ENCODE measurements around the gene CCR2. TPM values are rescaled to one million over a fixed set of nuclear protein-coding genes. Genes with fewer than 3 reads are reported as not detected.

The CCR2 gene
- total and polyA plus RNA-seq, 2 donors from 2014 or later = 0.62 to 8.1 TPM

GRCh38 chr3:46338840-46339239, 15.1 kb upstream of the CCR2 start:
- H3K27me3 ChIP-seq (ENCODE audit: control insufficient read depth, insufficient read depth, low read length) = no peaks in the 10 kb centered on the region
- H3K4me3 ChIP-seq (ENCODE audit: low read length in 3 of 3) = no peak overlapping the region
- peaks cover 0 to 10% (median 2%) of the 10 kb centered on the region in 3 donors for H3K9me3 ChIP-seq (ENCODE audit: control insufficient read depth in 2 of 3, insufficient read depth in 1 of 3, low read length in 3 of 3)
- intact Hi-C loops (cut with DNase I) = no loop called here
- H3K36me3 ChIP-seq (ENCODE audit: control insufficient read depth in 2 of 3, insufficient read depth in 3 of 3, low read length in 3 of 3) = no peaks in the 10 kb centered on the region
- no peak overlapping the region for H3K9ac ChIP-seq (ENCODE audit: low read length in 3 of 3)
- FAIRE-seq = no peak
- no peak for DNase-seq
- H3K27ac ChIP-seq (ENCODE audit: low read depth in 2 of 2, low read length in 2 of 2) = no peak overlapping the region
- H3K4me1 ChIP-seq (ENCODE audit: control insufficient read depth in 2 of 3, insufficient read depth in 2 of 3, low read depth in 1 of 3, low read length in 3 of 3) = peaks cover 0 to 2% (median 0%) of the 10 kb centered on the region in 3 donors
- TF ChIP-seq CTCF (IDR thresholded peaks at IDR 0.05; ENCODE audit: borderline replicate concordance, extremely low read depth, insufficient read depth) = no peak

DNA sequence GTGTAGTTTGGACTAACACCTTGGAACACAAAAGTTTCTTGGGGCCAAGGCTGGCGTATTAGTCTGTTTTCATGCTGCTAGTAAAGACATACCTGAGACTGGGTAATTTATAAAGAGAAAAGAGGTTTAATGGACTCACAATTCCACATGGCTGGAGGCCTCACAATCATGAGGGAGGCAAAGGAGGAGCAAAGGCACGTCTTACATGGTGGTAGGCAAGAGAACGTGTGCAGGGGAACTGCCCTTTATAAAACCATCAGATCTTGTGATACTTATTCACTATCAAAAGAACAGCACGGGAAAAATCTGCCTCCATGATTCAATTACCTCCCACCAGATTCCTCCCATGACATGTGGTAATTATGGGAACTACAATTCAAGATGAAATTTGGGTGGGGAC, 9.4 kb upstream of the CCR2 start:
- no peaks in the 10 kb centered on the region for H3K4me1 ChIP-seq (ENCODE audit: control insufficient read depth in 2 of 3, insufficient read depth in 2 of 3, low read depth in 1 of 3, low read length in 3 of 3)
- no peak for DNase-seq
- no peak for FAIRE-seq

DNA sequence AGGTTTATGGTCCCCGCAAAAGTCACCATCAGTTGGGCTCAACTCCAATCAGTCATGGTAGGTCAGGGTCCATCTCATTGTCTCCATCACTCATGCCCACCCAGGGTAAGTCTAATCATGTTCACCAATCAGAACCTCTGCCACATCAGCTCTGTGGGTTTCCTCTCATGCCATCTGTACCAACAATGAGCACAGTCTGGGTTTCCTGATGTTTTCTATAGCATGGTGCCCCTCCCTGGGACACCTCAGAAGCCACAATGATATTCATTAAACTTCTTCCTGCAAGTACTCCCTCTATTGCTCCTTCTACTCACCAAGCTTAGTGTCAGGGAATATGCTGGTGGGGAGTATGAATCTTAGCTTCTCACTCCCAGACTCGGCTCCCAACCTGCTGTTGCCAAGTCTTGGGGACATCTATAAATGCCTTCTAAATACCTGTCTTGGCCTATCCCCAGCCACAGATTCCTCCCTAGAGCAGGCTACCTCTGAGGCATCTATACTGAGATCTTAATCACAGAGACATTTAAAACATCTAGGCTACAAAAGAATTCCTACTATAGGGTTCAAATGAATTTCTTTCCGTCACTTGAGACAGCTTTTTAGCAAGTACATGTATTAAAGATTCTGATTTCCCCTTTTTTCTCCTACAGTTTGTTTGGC, 5.0 kb upstream of the CCR2 start:
- FAIRE-seq (no peak), DNase-seq (no peak)
- no peak overlapping the region for H3K9ac ChIP-seq (ENCODE audit: low read length in 3 of 3)
- H3K27ac ChIP-seq (ENCODE audit: low read depth in 2 of 2, low read length in 2 of 2) = no peak overlapping the region
- no peaks in the 10 kb centered on the region for H3K36me3 ChIP-seq (ENCODE audit: control insufficient read depth in 2 of 3, insufficient read depth in 3 of 3, low read length in 3 of 3)
- H3K9me3 ChIP-seq (ENCODE audit: control insufficient read depth in 2 of 3, insufficient read depth in 1 of 3, low read length in 3 of 3) = no peaks in the 10 kb centered on the region
- H3K4me1 ChIP-seq (ENCODE audit: control insufficient read depth in 2 of 3, insufficient read depth in 2 of 3, low read depth in 1 of 3, low read length in 3 of 3) = no peaks in the 10 kb centered on the region
- H3K4me3 ChIP-seq (ENCODE audit: low read length in 3 of 3) = no peak overlapping the region
- intact Hi-C loops (cut with DNase I) = no loop called here
- H3K27me3 ChIP-seq (ENCODE audit: control insufficient read depth, insufficient read depth, low read length) = no peaks in the 10 kb centered on the region
- no peak for TF ChIP-seq CTCF (IDR thresholded peaks at IDR 0.05; ENCODE audit: borderline replicate concordance, extremely low read depth, insufficient read depth)

More for the DNA sequence above, 9.4 kb upstream of the CCR2 start:
- no peak overlapping the region for H3K9ac ChIP-seq (ENCODE audit: low read length in 3 of 3)
- no peaks in the 10 kb centered on the region for H3K27me3 ChIP-seq (ENCODE audit: control insufficient read depth, insufficient read depth, low read length)
- no peak overlapping the region for H3K27ac ChIP-seq (ENCODE audit: low read depth in 2 of 2, low read length in 2 of 2)
- no peak overlapping the region for H3K4me3 ChIP-seq (ENCODE audit: low read length in 3 of 3)
- TF ChIP-seq CTCF (IDR thresholded peaks at IDR 0.05; ENCODE audit: borderline replicate concordance, extremely low read depth, insufficient read depth) = no peak
- H3K36me3 ChIP-seq (ENCODE audit: control insufficient read depth in 2 of 3, insufficient read depth in 3 of 3, low read length in 3 of 3) = no peaks in the 10 kb centered on the region
- H3K9me3 ChIP-seq (ENCODE audit: control insufficient read depth in 2 of 3, insufficient read depth in 1 of 3, low read length in 3 of 3) = peaks cover 0 to 2% (median 0%) of the 10 kb centered on the region in 3 donors
- intact Hi-C loops (cut with DNase I) = no loop called here
